GM18505 (cell line): ENCODE results near the gene AANAT.

Source experiments
- ATAC-seq: cut with Tn5 transposase; IDR thresholded peaks from one replicate; pipeline ENCODE4 v1.9.1; 2021; ENCODE audit not compliant: unreplicated experiment
- POLR2A ChIP-seq: IDR thresholded peaks from 4 replicates; pipeline ENCODE4 v1.6.1; 2011; ENCODE audit warnings: borderline replicate concordance; ENCODE audit not compliant: insufficient read depth, insufficient read length; ENCODE audit errors: extremely low read depth

Gene AANAT

DNA sequence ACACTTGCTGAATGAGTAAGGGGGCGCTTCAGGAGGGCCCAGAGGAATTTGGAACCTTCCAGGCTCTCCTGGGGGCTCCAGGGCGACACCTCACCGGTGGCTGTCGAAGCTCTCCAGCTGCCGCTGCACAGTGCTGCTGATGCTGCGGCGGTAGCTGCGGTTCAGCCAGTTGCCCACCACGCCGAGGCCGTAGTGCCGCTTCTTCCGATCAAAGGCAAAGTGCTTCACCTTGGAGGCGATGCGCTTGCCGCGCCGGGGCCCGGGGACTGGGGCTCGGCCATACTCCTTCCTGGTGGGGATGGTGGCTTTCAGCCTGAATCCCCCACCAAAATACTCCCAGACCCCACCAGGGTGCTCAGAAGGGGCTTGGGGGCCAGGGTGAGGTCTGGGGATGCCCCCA lies 9.3 kb downstream of the AANAT start:
- no peak for ATAC-seq
- no peak for TF ChIP-seq POLR2A

DNA sequence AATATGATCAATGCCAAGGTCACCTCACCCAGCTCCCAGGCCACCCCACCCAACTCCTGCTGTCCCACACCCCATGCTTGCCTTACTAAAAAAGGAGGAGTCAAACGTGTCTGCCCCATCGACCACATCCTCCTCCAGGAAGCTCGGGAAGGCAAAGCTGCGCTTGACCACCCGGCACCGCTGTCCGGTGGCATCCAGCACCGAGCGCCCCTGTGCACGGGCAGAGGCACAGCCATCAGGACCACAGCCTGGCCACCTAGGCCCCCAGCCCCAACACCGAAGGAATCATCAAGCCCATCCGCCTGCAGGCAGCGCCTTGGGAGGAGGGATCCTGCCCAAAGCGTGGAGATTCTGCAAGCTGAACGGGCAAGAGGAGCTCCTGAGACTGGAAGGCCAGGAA lies 10.2 kb downstream of the AANAT start:
- no peak for ATAC-seq
- TF ChIP-seq POLR2A: no peak

DNA sequence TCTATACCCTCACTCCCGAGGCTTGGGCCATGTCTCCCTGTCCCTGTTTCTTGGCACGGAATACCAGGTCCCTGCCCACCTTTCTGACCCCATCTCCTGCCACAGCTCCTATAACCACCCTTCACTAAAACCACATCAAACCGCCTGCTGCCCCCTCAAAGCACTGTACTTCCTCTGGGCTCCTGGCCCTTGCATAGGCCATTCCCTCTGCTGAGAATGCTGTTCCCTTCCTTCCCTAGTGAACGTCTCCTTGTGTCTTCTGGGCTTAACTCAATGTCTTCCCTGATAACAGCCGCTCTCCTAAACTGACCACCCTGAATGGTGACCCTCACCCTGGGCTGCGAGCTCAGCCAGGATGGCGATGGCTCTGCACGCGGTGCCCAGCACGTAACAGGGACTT lies 10.7 kb downstream of the AANAT start:
- ATAC-seq: no peak
- peak; percentile 2 for TF ChIP-seq POLR2A

DNA sequence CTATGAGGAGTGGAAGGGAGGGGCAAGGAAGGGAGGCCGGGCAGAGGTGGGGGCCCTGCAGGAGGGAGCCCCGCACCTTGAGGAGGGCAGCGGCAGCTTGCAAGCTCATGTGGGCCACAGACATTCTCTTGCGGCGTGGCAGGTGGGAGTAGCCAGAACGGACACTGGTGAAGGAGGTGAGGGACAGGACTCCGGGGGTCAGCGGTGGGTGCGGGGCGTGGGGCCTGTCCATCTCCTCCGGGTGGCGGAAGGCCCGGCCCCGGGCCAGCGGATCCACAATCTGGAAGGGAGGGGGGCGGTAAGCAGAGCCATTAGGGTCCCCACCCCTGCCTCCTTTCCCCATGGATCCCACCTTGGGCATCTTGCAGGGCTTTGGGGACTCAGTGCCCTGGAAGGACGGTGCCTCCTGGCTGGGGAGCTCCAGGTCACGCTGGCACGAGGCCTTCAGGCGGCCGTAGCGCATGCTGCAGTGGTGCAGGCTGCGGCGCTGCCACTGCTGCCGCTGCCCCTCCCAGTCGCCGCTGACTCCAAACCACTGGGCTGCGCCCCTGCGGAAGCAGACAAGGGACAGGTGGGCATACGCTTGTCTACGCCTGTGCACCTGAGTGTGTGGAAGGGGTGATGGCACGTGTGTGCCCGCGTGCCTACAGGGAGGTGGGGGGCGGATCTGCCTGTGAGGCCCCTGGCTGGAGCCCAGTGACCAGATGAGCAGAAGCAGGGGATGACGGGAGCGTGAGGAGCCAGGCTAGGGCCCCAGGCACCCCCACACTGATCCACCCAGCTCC lies 11.5 kb downstream of the AANAT start:
- ATAC-seq: no peak
- TF ChIP-seq POLR2A: no peak

DNA sequence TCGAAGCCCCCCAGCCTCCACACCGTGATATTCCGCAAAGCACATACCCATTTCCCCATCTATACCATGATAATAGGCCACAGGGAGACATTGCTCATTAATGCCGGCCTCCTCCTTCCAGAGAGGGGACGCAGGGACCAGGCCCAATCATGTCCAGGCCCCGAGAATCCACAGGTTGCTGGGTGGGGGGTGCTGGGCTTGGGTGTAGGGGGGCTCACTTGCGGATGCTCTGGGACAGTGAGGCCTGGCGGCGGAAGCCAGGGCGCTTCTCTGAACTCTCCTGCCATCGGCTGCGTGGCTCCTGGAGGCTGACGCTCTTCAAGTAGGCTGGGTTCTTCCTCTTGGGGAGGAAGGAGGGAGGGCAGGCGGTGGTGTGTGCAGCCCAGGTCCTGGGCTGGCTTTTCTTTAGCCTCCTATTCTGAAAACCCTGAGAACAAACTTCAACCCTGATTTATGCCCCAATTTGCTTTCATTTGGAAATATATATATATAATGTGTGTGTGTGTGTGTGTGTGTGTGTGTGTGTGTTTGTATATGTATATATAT lies 12.2 kb downstream of the AANAT start:
- ATAC-seq: no peak
- no peak for TF ChIP-seq POLR2A

DNA sequence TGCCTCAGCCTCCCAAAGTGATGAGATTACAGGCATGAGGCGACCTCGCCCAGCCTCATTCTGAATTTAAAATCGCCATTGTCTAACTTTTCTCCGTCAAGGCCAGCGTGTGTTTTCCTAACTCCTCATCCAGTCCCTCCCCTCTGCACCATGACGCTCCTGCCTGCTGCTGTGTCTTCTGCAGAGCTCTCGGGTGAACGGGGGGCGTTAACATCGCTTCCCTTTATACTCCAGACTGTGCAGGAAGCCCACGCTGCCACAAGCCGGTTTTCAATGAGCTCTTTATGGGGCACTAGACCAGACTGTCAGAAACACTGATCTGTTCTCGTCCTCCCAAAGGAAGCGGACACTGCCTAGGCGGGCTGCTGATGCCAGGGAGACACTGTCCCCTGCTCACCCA lies 13.2 kb downstream of the AANAT start:
- TF ChIP-seq POLR2A: no peak
- peak; percentile 12 for ATAC-seq

DNA sequence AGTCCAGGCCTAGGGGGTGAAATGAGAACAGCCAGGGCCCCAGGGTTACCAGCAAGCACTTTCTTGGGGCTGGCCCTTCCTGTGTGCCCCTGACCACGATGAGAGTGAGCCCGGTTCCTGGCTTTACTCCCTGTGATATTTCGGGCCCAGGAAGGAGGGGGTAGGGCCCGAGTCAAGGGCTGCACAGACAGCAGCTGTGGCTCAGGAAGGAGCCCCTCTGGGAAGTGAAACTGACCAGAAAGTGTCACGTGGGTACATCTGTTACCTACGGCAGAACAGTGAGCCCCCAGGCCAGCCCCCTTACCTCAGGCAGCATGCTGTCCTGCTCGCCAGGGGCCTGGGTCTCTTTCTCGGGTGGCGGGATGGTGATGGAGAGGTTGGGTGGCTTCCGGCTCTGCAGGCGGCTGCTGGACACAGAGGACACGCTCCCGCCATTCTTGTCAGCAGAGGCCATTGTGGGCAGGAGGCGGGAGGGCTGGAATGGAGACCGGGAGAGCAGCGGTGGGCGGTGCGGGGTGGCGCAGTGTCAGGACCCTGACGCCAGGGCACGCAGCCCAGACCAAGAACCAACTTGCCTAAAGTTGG lies 13.8 kb downstream of the AANAT start:
- ATAC-seq: peak; percentile 47
- TF ChIP-seq POLR2A: peak; percentile 57

DNA sequence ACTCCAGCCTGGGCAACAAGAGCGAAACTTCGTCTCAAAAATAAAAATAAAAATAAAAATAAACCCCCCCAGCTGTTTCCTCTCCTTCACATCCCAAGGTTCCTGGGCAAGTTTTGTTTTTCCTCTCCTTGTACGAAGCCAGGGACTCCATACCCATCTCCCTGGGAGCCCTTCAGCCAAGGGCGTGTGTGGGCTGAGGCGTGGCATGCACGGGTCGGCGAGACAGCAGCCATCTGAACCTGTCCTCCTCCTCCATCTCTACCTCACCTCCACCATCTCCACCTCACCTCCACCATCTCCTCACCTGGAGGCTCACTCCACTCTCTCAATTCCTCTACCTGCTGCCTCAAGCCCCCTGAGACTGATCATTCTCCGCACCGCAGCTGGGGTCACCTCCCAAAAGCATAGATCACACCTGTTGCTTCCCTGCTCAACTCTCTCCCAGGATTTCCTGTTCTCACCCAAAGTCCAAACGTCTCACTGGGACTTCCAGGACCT lies 16.9 kb downstream of the AANAT start:
- no peak for ATAC-seq
- TF ChIP-seq POLR2A: no peak

DNA sequence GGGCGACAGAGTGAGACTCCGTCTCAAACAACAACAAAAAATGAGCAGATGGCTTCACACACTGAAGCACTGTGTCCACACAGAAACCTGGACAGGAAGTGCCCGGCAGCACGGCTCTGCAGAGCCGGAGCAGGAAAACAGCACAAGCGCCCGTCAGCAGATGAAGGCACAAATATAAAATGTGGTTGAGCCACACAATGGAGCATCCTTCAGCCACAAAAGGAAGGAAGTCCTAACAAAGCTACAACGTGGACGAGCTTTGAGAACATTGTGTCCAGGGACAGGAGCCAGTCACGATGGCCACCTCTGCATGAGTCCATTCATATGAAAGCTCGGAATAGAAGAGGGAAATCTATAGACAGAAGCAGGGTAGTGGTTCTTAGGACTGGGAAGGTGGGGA lies 18.2 kb downstream of the AANAT start:
- no peak for TF ChIP-seq POLR2A
- ATAC-seq: no peak

DNA sequence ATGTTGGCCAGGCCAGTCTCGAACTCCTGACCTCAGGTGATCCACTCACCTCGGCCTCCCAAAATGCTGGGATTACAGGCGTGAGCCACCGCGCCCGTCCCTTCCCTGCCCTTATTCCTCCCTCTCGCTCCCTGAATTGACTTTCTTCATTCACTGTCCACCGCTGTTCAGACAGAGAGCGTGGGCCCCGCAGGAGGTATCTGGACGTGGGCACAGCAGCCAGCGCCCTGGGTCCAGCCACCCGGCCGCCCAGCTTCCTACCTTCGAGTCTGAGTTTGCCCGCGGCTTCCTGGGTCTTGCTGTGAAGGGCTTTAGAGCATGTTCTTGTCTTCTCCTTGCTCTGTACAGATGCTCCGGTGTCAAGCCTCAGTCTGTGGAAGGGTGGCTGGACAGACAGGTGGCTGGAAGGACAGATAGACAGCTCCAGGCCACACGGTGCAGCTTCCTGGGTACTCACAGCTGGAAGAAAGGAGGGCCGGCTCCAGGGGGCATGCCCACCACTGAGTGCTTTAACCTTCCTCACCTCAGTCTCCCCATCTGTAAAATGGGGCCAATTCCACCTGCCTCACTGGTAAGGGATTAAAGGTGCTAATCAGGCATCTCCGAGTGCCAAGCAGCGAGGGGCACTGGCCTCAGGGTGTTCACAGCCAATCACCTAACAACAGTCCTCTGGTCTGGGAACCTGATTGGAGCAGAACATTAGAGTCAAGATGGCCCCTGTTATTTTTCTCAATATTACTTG lies 20.2 kb downstream of the AANAT start:
- no peak for ATAC-seq
- TF ChIP-seq POLR2A: no peak

DNA sequence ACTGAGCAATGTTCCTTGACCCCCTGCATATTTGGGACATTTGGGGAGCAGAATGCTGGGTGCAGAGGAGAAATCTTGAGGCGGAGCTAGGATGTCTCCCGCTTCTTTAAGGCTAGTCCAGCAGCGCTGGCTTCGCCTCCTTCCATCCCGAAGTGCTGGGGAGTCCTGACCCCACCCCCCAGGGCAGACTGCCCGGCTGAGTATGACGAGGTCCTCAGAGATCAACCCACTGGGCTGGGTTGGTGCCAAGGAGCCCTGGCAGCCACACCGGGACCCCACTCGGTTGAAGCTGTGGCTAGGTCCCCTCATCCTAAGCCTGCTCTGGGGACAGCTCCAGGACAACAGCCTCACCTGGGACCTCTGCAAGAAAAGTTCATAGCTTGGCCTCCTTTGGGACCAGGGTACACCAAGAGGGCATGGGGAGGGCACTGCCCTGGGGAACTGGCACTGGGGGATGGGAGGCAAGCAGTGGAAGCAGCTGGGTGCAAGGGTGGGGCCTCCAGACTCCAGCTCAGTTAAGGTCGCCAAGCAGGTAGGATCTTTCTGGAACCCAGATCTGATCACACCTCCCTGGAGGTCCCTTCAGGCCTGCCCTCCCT lies 22.8 kb downstream of the AANAT start:
- no peak for TF ChIP-seq POLR2A

DNA sequence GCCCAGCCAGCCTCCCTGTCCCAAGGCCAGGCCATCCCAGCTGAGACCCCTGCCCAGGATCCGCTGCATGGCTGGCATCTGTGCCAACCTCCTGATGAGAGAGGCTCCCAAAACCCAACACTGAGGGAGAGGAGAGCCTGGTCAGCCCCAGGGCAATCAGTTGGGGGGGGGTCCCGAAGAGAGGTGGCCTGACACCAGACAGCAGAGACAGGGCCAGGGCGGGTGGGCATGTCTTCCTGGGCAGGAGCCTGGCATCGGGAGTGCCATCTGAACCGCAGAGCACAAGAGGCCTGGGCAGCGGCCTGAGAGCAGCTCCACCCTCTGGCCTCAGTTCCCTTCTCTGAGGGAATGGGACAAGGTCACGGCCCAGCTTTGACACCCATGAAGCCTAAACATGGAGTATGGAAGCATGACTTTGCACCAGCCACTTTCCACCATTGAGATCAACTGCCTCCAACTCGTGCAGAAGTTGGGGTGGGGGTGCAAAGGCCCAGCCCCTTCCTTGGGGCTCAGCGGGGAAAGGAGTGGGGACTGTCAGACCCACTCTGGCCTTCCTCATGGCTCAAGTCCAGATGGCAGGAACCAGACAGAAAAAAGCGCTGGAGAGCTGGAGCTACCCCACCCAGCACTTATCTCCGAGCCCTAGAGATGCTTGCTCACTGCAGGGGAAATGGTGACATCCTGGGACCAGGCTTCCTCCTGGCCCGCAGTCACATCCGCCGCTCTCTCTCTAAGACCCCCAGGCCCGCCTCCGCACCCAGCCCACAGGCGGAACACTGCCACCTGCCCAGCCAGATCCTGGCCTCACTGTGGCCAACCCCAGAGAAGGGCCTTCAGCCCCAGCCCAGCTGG lies 24.1 kb downstream of the AANAT start:
- peak; percentile 3 for TF ChIP-seq POLR2A
- ATAC-seq: peak; percentile 4

More for the DNA sequence above, 22.8 kb downstream of the AANAT start:
- ATAC-seq: no peak
